SU-DHL-6 (cell line): ENCODE results near the gene VSTM2L.

ENCODE experiments used
- H2AFZ ChIP-seq: fragments of 200-600 bp; sonication (generic); 2 replicates; pipeline ENCODE4 v1.6.1; 2014; ENCODE audit warnings: low read depth, mild to moderate bottlenecking, moderate library complexity, mixed read lengths, antibody characterized with exemption, low read length; ENCODE audit not compliant: severe bottlenecking
- H3F3A ChIP-seq: fragments of 200-600 bp; shearing (Covaris generic); 2 replicates; pipeline ENCODE4 v1.6.0; 2016; ENCODE audit warnings: antibody characterized with exemption, mild to moderate bottlenecking; ENCODE audit not compliant: insufficient read depth
- H3K27ac ChIP-seq: fragments of 200-600 bp; sonication (generic); 2 replicates; pipeline ENCODE4 v1.5.1; 2016; ENCODE audit warnings: low read depth, mild to moderate bottlenecking, low read length, moderate library complexity, mixed read lengths
- H3K27me3 ChIP-seq: fragments of 200-600 bp; sonication (generic), shearing (Covaris generic); 2 replicates; pipeline ENCODE4 v1.6.0; 2014; ENCODE audit warnings: mild to moderate bottlenecking, low read length
- H3K36me3 ChIP-seq: fragments of 200-600 bp; sonication (generic); 2 replicates; pipeline ENCODE4 v1.6.1; 2014; ENCODE audit warnings: mild to moderate bottlenecking, low read length, mixed read lengths
- H3K4me2 ChIP-seq: fragments of 300-600, 200-600 bp; shearing (Covaris generic), sonication (generic); 2 replicates; pipeline ENCODE4 v1.6.0; 2014; ENCODE audit warnings: low read length, low read depth, mild to moderate bottlenecking; ENCODE audit not compliant: poor library complexity, severe bottlenecking
- H3K4me3 ChIP-seq: fragments of 200-600 bp; sonication (generic); 2 replicates; pipeline ENCODE4 v1.5.1; 2014; ENCODE audit warnings: antibody characterized with exemption, low read length, mild to moderate bottlenecking, mixed read lengths; ENCODE audit not compliant: insufficient read depth, poor library complexity, severe bottlenecking
- H3K79me2 ChIP-seq: fragments of 200-600 bp; sonication (generic); 2 replicates; pipeline ENCODE4 v1.6.1; 2014; ENCODE audit warnings: mild to moderate bottlenecking, low read length, moderate library complexity; ENCODE audit not compliant: insufficient read depth
- H3K9ac ChIP-seq: fragments of 200-600 bp; sonication (generic); 2 replicates; pipeline ENCODE4 v1.7.0; 2014; ENCODE audit warnings: mild to moderate bottlenecking, low read length
- H3K9me2 ChIP-seq: fragments of 200-600 bp; sonication (generic); replicated peaks from 2 replicates; pipeline ENCODE4 v1.6.1; 2014; ENCODE audit warnings: low read length; ENCODE audit not compliant: insufficient read depth
- H3K9me3 ChIP-seq: fragments of 200-600 bp; sonication (generic); 2 replicates; pipeline ENCODE4 v1.6.1; 2014; ENCODE audit warnings: low read length, mixed read lengths; ENCODE audit not compliant: insufficient read depth
- H4K20me1 ChIP-seq: fragments of 200-600 bp; sonication (generic); 2 replicates; pipeline ENCODE4 v1.6.1; 2014; ENCODE audit warnings: low read depth, mild to moderate bottlenecking, antibody characterized with exemption, low read length, moderate library complexity, mixed read lengths
- CTCF ChIP-seq: fragments of 200-600 bp; sonication (generic); IDR thresholded peaks from one replicate; pipeline ENCODE4 v1.5.1; 2017; ENCODE audit warnings: antibody characterized with exemption, mild to moderate bottlenecking, low read length, moderate library complexity; ENCODE audit not compliant: insufficient read depth, poor library complexity, severe bottlenecking
- EZH2phosphoT487 ChIP-seq: fragments of 200-600 bp; sonication (generic), shearing (Covaris generic); conservative IDR thresholded peaks from 2 replicates; pipeline ENCODE4 v1.6.1; 2018; ENCODE audit warnings: mild to moderate bottlenecking, antibody characterized with exemption, low read length, moderate library complexity, mixed read lengths

The VSTM2L gene

DNA sequence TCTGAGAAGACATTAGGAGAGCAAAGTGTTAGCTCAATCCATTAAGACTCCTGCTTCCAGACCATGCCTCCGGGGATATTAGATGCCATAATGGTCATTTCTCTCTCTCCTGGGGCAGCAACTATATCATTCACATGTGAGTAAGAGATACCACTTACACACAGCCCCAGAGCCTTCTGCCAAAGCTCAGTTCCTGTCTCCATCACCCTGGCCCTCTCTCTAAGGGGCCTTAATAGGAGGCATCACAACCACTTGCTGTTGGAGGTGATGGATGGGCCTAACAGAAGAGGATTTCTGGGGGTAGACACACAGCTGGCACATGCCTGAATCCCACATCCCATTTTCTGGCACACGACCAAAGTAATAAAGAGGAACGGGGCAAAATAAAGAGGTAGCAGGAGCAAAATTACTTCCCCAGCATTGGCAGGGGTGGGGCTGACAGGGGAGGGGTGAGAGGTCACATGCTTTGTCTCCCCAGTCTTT, 34.0 kb upstream of the VSTM2L start:
- no peak overlapping the region for H2AFZ ChIP-seq
- no peaks in the 10 kb centered on the region for H3K36me3 ChIP-seq
- H3K9me3 ChIP-seq, result no peaks in the 10 kb centered on the region
- H3K9ac ChIP-seq, result no peak overlapping the region
- H3K27me3 ChIP-seq, result no peaks in the 10 kb centered on the region
- TF ChIP-seq EZH2phosphoT487, result no peak
- TF ChIP-seq CTCF, result no peak
- H3F3A ChIP-seq, result no peaks in the 10 kb centered on the region
- H3K4me2 ChIP-seq, result no peak overlapping the region
- no peaks in the 10 kb centered on the region for H4K20me1 ChIP-seq
- no peaks in the 10 kb centered on the region for H3K79me2 ChIP-seq
- H3K9me2 ChIP-seq, result no peaks in the 10 kb centered on the region
- H3K27ac ChIP-seq, result no peak overlapping the region
- H3K4me3 ChIP-seq, result no peak overlapping the region

- Histone ChIP-seq H3K36me3 (no peaks in the 10 kb centered on the region), H3K9me2 (no peaks in the 10 kb centered on the region), H3F3A (no peaks in the 10 kb centered on the region), H3K27ac (no peak overlapping the region), H3K4me3 (no peak overlapping the region), H2AFZ (no peak overlapping the region), H3K9ac (no peak overlapping the region), H3K27me3 (no peaks in the 10 kb centered on the region), H3K9me3 (no peaks in the 10 kb centered on the region), H4K20me1 (no peaks in the 10 kb centered on the region), H3K4me2 (no peak overlapping the region), H3K79me2 (no peaks in the 10 kb centered on the region)
- TF ChIP-seq EZH2phosphoT487, result no peak
- no peak for TF ChIP-seq CTCF
These were observed 33.5 kb upstream of the VSTM2L start for GRCh38 chr20:37869334-37869861.

DNA sequence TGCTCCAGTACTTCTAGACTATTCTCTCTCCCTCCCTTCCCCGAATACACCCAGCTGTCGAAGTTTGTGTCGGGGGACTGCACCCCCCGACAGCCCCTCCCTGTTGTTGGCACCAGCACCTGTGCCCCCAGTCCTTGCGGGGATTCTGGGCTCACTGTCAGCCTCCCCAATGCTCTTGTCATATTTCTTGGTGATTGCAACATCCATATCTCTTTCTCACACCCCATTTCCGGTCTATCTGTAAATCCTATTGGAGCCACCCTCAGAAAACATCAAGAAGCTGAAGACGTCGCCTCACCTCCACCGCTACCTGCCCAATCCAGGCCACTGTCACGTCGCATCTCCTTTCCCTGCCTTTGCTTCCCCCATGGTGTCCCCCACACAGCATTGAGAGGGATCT, 32.6 kb upstream of the VSTM2L start:
- H3K36me3 ChIP-seq, result no peaks in the 10 kb centered on the region
- H3K27me3 ChIP-seq, result no peaks in the 10 kb centered on the region
- no peaks in the 10 kb centered on the region for H3K9me3 ChIP-seq
- TF ChIP-seq EZH2phosphoT487, result no peak
- no peak for TF ChIP-seq CTCF
- H3K27ac ChIP-seq, result no peak overlapping the region
- H3K9me2 ChIP-seq, result no peaks in the 10 kb centered on the region
- H3K9ac ChIP-seq, result no peak overlapping the region
- H2AFZ ChIP-seq, result no peak overlapping the region
- no peaks in the 10 kb centered on the region for H3F3A ChIP-seq
- H3K4me3 ChIP-seq, result no peak overlapping the region
- no peaks in the 10 kb centered on the region for H3K79me2 ChIP-seq
- H4K20me1 ChIP-seq, result no peaks in the 10 kb centered on the region
- no peak overlapping the region for H3K4me2 ChIP-seq

GRCh38 chr20:37871751-37872150, 31.2 kb upstream of the VSTM2L start:
- Histone ChIP-seq H3K27ac (no peak overlapping the region), H3K36me3 (no peaks in the 10 kb centered on the region), H3K9me3 (no peaks in the 10 kb centered on the region), H3K79me2 (no peaks in the 10 kb centered on the region), H3F3A (no peaks in the 10 kb centered on the region), H3K9me2 (no peaks in the 10 kb centered on the region), H3K4me3 (no peak overlapping the region), H3K9ac (no peak overlapping the region), H3K27me3 (no peaks in the 10 kb centered on the region), H4K20me1 (no peaks in the 10 kb centered on the region), H2AFZ (no peak overlapping the region), H3K4me2 (no peak overlapping the region)
- no peak for TF ChIP-seq EZH2phosphoT487
- TF ChIP-seq CTCF, result no peak
